GM19025 (cell line): ENCODE measurements around the gene TXNL4A.
A peak's percentile ranks its signal among the peaks of the same experiment; 100 is the strongest.
"Not testable (repeated sequence)": the region's sequence is repeated elsewhere in the genome, so short reads cannot be mapped to it uniquely, and the experiment has no call there.

Experiments used
- ATAC-seq: cut with Tn5 transposase; IDR thresholded peaks from one replicate; pipeline ENCODE4 v1.9.1; 2021; ENCODE audit warnings: mild to moderate bottlenecking, low read depth, moderate library complexity; ENCODE audit not compliant: unreplicated experiment

Gene TXNL4A

DNA sequence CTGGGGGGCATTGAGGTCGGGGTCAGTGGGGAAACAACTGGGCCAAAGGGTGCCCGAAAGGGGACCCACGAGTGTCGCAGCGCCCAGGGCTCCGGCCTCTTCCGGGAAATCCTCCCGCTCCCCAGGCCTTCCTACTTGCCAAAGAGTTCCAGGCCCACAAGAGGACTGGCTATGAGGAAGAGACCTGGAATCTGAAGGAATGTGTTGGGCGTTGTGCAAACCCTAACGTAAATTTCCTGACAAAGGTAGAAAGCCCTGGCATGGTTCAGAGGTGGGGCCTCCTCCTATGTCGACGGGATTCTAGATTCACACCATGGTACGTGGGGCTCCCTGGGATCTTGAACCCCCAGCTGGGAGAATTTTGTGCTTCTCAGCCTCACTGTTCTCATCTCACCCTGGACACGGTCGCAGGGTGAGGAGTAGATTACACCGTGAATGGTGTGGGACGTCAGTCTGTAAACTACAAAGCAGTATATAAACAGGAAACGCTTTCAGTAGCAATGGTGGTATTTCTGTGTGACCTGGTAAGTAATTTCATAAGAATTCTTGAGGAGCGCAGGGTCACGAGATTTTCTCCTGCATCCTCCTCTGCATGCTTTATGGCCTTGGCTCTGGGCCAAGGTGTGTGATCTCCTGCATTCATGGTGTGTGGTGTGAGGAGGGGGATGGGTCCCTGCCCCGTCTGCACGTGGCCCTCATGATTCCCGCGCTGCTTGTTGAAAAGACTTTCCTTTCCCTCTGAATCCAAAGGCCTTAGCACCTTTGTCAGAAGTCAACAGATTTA lies 23.1 kb downstream of the TXNL4A start:
- no peak for ATAC-seq

DNA sequence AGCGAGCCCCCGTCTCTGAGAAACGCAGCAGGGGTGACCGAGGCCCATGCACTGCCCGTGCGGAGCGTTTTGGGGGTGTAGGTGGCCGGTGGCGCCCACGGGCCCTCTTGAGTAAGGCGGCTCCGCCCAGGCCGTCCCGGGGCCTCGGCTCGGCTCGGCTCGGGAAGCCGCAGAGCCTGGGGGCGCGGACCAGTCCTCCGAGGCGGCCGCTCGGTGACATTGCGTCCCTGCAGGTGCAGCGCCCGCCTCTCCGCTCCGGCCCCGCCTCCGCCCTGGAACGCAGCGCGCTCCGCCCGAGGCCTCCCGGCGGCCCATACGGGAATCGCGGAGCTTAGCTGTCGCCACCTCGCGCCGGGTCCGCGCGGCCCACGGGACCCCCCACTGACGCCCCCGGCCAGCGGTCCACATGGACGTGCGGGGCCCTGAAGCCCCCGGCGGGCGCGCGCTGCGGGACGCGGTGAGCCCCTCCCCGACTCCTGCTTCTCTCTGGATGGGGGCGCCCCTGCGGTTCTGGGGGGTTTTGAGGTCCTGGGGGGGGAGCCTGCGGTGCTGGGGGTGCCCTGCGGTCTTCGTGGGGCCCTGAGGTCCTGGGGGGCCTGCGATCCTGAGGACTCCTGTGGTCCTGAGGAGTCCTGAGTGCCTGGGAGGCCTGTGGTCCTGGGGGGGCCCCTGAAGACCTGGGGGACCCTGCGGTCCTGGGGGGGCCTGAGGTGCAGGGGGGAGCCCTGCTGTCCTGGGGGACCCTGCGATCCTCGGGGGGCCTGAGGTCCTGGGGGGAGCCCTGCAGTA lies 23.8 kb downstream of the TXNL4A start, which contains the start of gene HSBP1L1:
TSS of gene HSBP1L1 (plus strand) at position 314 of the 789 bp plus-strand sequence. CDS start at position 407, 93 bp downstream.
- ATAC-seq, result peak; percentile 41

DNA sequence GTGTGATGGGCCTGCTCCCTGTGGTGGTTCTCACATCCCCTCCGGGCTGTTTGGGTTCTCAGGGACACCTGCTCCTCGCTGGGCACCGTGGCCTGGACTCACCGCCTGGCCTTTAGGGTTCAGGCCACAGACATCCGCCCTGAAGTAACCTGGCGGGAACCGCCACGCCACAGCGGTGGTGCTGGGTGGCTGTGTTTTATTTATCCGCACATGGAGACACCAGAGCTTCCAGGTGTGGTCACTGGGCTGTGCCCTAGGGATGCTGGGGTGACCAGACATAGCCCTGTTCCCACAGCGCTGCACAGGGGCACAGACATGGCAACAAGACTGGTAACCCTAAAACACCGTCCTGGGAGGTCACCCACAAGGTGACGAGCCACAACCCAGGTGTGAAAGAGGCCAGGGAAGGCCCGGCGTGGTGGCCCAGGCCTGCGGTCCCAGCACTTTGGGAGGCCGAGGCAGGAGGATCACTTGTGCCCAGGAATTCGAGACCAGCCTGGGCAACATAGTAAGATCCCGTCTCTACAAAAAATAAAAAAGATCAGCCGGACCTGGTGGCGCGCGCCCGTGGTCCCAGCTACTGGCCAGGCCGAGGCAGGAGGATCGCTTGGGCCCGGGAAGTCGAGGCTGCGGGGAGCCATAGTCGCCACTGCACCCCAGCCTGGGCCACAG lies 24.6 kb downstream of the TXNL4A start:
- no peak for ATAC-seq

DNA sequence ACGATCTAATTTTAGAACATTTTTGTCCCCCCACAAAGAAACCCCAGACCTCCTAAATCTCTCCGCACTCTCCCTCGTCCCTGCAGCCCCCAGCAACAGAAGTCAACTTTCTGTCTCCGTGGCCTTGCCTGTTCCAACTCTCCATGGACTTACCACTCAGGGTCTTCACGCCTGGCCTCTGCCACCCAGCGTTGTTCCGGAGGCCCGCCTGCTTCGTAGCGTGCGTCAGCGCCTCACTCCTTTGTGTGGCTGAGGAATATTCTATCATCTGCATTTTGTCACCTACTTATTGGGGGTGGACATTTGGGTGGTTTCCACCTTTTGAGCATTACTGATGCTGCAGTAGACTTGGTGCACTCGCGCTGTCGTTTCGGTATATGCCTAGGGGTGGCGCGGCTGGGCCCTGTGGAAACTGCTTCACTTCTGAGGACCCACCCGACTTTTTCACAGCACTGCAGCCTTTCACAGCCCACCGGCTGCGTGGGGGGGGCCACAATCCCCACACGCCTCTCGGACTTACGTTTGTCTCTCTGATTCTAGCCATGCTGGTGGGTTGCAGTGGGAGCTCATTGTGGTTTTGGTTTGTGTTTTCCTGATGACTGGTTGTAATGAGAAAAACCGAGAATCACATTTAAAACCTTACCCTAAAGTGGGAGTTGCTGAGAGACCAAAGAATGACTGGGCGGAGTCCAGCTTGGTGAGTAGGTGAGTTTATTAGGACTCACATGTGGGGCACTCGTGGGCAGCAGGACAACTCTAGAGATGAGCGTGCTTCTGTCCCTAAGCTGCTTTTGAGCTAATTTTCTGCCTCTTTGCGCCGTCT lies 25.3 kb downstream of the TXNL4A start:
- peak; percentile 67 for ATAC-seq

DNA sequence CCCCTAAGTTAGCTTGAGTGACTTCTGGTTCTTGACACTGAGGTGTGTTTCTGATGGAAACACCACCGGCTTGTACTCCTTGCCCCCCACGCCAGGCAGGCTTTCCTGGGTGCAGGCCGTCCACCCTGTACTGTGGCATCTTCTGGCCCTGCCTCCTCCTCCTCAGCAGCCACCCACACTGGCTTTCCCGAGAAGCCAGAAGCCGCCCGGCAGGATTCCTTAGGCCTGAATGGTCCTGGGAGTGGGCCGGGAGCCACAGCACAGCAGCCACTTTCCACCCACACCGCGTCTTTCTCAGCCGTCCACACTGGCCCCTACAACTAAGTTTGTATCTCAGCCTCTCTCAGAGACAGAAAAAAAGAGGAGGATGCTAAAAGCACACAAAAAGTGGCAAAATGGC lies 26.1 kb downstream of the TXNL4A start:
- ATAC-seq, result no peak

DNA sequence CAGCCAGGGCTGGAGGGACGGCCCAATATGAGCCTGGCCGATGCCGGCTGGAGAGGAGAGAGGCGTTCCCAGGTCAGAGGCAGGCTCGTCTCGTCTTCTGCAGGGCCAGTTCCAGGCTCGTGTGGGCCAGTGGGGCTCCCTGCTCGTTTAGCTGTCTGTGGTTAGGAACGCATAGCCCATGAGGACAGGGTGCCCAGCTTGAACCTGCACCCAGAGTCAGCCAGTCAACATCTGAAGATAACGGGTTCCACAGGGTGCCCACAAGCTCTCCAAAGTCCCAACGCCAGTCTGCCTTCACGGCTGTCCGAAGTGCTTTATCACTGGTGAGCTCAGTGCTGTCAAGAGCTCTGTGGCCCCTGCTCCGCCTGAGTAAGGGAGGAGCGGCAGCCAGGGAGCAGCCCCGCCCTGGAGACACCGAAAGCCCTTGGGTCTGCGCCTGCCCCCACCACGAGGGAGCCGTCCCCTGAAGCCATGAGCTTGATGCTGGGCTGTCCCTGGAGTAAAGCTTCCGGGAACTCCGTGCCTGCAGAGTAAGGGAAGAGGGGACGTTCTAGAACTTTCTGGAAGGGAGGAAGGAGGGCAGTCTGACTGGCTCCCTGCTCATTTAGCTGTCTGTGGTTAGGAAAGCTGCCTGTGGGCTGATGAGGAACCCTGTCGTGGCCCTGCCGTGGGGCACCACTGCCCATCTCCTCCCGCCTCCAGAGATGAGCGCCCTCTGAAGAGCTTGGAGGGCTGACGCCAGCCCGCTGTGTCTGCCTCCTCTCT lies 26.7 kb downstream of the TXNL4A start:
- ATAC-seq, result no peak

DNA sequence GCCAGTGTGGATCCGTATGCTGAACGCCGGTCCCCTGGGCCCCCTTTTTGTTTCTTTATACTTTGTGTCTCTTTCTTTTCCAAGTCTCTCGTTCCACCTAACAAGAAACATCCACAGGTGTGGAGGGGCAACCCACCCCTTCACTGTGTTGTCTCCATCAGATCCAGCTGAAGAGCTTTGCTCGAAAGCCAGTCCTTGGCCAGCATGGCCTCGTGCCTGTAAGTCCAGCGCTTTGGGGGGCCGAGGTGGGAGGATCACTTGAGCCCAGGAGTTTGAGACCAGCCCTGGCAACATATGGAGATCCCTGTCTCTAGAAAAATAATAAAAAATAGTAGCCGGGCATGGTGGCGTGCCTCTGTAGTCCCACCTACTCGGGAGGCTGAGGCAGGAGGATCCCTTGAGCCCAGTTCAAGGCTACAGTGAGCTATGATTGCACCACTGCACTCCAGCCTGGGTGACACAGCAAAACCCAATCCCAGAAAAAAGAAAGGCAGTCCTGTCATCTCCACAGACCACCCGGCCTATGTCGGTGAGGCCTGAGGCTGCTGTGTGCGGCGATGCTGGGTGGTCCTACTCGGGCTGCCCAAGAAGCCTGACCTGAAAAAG lies 27.3 kb downstream of the TXNL4A start:
- no peak for ATAC-seq

DNA sequence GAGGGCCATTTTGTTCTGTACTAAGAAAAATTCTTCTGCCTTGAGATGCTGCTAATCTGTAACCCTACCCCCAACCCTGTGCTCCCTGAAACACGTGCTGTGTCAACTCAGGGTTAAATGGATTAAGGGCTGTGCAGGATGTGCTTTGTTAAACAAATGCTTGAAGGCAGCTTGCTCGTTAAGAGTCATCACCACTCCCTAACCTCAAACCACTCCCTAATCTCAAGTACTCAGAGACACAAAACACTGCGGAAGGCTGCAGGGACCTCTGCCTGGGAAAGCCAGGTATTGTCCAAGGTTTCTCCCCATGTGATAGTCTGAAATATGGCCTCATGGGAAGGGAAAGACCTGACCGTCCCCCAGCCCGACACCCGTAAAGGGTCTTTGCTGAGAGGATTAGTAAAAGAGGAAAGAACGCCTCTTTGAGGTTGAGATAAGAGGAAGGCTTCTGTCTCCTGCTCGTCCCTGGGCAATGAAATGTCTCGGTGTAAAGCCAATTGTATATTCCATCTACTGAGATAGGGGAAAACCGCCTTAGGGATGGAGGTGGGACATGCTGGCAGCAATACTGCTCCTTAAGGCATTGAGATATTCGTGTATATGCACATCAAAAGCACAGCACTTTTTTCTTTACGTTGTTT lies 28.1 kb downstream of the TXNL4A start:
- not testable (repeated sequence) for ATAC-seq

DNA sequence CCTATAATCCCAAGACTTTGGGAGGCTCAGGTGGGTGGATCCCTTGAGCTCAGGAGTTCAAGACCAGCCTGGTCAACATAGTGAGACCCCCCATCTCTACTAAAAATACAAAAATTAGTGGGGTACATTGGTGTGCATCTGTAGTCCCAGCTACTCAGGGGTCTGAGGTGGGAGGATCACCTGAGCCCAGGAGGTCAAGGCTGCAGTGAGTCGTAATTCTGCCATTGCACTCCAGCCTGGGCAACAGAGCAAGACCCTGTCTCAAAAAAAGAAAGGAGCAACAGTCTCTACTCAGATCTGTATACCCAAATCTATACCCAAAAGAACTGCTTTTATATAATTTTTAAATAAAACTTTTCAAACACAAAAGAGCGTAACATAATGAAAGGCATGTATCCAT lies 29.4 kb downstream of the TXNL4A start:
- ATAC-seq, result no peak

DNA sequence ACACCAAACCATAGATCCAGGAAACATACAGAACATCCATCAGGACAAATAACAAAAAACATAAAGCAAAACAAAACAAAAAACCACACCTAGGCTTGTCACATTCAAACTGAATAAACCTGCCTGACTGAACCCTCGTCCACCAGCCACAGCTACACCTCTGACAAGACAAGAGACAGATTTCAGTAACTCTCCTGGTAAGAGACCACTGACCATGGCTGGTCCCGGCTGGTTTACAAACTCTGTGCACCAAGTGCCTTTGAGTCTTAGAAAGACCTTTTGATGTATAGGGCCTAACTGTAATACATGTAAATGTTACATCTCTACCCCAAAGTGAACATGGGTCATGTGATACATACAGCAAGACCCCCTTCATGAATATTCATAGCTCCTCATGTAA lies 32.1 kb downstream of the TXNL4A start:
- no peak for ATAC-seq

DNA sequence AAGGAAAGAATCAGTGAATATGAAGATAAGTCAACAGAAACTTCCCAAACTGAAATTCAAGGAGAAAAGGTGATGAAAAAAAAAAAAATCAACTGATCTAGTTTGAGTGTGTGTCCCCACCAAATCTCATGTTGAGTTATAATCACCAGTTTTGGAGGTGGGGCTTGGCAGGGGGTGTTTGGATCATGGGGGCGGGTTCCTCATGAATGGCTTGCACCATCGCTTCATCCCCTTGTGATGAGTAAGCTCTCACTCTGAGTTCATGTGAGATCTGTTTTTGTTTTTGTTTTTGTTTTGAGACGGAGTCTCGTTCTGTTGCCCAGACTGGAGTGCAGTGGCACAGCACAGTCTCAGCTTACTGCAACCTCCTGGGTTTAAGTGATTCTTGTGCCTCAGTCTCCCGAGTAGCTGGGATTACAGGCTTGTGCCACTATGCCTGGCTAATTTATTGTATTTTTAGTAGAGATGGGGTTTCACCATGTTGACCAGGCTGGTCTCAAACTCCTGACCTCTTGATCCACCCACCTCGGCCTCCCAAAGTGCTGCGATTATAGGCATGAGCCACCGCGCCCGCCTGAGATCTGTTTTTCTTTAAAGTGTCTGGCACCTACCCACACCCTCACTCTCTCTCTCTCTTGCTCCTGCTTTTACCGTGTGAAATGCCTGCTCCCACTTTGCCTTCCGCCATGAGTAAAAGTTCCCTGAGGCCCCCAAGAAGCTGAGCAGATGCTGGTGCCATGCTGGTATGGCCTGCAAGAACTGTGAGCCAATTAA lies 32.9 kb downstream of the TXNL4A start:
- no peak for ATAC-seq

DNA sequence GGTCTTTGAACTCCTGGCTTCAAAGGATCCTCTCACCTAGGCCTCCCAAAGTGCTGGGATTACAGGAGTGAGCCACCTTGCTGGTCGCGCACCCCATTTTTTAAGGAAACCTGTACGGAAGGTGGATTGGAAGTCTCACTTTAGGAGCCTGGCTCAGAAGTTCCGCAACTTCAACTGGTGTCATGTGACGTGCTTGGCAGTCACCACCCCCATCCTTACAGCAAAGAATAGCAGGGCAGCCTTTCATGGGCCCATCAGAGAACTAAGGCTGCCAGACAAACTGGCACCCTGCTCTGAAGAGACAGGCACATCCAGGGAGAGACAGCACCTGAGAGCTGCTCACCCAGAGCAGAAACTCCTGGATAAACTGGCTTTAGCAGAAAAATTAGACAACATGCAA lies 33.6 kb downstream of the TXNL4A start:
- no peak for ATAC-seq

DNA sequence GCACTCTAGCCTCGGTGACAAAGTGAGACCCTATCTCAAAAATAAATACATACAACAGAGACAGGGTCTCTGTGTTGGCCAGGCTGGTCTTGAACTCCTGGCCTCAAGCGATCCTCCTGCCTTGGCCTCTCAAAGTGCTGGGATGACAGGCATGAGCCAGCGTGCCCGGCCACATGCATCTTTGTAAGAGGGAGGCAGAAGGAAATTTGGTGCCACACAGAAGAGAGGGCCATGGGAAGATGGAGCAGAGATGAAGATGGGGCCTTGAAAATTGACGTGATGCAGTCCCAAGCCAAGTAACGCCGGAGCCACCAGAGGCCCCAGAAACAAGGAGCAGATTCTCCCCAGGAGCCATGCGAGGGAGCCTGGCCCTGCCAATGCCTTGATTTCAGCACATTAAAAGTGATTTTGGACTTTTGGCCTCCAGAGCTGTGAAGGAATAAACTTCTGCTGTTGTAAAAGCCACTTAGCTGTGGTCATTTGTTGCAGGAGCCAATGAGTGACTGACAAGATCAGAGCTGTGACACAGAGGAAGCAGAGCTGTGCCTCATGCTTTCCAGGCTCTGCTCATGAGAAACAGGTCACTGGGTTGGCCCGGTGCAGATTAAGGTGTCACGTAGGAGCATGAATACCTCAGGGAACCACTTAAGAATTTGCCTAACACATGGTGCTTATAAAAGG lies 34.3 kb downstream of the TXNL4A start:
- ATAC-seq, result no peak

DNA sequence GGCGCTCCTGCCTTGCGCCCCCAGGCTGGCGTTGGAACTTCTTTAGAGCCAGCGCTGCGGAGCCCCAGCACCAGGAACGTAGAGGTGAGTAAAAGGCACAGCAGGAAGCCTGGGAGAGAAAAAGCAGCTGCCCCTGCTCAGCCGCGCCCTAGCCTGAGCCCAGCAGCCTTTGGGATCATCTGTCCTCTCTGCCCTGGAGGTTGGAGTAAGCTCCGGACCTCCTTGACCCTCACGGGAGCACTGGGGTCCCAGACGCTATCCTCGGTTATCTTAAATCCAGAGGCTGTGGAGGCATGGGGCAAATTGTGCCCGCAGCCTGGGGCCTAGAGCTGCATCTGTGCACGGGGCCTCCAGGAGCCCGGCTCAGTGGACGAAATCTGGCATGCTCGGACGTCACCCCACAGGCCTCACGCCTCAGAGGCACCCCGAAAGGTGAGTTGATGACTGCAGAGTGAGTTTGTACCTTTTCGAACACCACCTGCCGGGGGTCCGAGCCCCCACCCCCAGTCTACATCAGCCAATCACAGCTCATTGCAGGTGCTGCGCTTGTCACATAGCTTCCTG lies 35.3 kb downstream of the TXNL4A start:
- ATAC-seq, result no peak

DNA sequence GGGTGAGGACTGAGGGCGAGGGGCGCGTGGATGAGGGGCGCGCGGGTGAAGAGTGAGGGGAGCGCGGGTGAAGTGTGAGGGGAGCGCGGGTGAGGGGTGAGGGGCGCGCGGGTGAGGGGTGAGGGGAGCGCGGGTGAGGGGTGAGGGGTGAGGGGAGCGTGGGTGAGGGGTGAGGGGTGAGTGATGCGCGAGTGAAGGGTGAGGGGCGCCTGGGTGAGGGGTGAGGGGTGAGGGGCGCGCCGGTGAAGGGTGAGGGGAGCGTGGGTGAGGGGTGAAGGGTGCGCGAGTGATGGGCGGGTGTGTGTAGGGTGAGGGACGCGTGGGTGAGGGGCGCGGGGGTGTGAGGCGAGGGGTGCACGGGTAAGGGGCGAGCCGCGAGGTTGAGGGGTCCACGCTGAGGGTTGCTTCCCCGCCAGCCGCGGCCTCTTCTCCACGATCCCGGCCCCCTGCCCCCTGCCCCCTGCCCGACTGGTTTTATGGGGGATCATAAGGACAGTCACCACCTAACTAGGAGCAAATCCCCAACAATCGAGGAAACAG lies 35.8 kb downstream of the TXNL4A start:
- ATAC-seq, result no peak

DNA sequence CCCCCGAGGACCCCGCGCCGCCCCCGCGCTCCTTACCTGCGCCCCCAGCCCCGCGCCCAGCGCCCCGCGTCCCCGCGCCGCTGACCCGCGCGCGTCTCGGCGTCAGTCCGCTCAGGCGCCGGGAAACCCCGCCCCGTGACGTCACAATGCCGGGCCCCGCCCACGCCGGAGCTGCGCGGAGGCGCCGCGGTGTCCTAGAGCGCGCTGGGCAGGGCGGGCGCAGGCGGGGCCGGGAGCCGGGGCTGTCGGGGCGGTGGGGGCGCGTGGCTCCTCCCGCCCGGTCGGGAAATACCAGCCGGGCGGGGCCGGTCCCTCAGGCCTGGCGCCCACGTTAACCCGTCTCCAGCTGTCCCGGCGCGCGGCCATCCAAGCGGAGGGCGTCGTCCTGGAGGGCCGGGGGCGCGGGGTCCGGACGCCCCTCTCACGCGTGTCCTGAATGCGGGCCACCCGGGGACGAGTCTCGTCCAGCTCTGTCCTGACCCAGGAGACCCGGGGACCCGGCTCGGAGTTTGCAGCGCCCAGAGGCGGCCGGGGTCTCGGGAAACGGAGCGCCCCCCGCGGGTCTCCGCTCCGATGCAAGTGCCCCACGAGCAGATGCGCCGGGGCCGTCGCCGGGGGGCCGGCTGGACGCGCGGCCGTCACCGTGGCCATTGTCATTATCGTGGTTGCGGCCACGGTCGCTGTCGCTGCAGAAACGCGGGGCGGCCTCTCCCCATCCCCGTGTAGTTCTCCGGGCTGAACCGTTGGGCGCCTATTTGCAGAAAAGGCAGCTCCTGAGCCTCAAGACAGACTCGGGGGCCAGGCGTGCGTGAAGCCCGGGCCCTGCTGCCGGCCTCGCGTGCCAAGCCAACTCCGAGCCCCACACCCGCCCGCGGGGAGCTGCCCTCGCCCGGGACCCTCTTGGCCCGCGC lies 36.6 kb downstream of the TXNL4A start, which contains the start of gene SLC66A2:
TSS of gene SLC66A2 (minus strand) at position 109 of the 911 bp plus-strand sequence. CDS start 727 bp downstream, outside the sequence.
- ATAC-seq, result peak; percentile 84
